HG03139 (cell line): Measurements from ENCODE around the gene MGLL.

Experiments
- ATAC-seq: cut with Tn5 transposase; IDR thresholded peaks from one replicate; pipeline ENCODE4 v1.9.1; 2021; ENCODE audit not compliant: unreplicated experiment

Gene MGLL

DNA sequence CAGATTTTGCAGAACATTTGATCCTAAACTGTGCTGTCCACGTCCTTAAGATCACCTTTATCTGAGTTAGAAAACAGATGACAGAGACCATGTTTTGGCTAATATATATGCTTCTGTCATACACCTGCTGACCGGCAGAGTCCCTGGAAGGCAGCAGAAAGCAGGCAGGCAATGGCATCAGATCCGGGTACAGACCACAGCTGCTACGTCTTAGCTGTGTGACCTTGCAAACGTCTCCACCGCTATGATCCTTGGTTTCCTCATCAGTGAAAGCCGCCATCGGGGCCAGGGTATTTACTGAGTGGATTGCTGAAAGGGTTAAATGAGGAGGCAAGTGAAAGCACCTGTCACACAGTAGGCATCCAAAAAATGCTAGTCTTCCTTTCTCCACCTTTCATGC is 77.4 kb downstream of the MGLL start:
- no peak for ATAC-seq

DNA sequence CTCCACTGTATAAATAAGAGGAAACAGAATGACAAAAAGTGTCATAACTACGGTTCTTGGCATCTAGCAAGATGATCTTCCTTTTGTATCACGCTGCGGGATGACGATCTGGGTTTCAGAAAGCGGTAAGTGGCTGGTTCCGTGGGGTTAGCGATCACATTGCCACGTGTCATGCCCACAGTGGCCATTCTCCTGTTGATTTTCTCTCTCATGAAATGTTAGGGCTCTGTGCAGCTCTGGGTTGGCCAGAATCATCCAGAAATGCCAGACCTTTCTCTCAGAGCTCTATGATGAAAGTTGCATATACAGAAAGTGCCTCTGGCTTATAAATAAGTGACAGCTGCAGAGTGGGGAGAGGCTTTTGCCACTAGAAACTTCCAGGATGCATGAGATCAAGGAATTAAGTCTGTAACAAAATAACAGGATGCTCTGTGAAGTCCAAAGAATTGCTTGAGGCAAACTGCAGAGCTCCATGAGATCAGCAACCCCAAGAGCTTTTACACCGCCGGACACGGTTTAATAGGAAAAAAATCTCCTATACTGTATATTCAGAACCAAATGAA is 78.0 kb downstream of the MGLL start:
- ATAC-seq = no peak

DNA sequence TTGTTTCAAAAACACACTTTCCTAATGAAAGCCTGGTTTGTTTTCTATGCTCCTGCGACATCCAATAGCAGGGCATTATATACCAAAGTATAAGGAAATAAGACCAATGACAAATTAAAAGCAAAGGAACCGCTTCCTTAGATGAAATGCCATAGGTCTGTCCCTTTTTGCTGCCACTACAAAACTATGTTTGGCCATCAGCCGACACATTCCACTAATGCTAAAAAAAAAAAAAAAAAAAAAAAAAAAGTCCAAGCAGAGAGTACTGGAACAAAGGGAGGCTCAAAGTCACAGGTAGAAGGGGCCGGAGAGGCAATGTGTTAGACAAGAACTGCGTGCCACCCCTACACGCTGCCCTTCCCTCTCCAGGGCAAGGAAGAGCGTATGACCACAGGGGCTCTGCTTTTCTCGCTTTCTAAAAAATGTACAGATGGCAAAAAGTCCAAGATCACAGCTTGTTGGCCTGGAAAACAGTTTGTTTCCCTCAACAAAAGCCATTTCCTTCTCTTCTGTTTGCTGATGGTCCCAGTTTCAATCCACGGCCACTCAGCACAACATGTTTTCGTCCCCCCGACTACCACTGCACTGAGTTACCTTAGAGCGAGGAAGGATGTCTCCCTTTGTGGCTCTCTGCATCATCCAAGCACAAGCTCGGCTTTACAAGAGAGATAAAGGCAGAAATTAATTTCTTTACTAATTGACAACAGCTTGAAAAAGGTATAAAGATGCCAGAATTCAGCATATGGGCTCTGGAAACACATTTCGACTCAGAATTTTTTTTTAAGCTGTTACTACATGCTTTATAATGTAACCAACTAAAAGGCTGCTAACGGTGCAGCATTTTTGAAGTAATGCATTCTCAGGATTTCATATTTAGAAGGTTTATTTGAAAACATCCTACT is 78.7 kb downstream of the MGLL start:
- no peak for ATAC-seq

DNA sequence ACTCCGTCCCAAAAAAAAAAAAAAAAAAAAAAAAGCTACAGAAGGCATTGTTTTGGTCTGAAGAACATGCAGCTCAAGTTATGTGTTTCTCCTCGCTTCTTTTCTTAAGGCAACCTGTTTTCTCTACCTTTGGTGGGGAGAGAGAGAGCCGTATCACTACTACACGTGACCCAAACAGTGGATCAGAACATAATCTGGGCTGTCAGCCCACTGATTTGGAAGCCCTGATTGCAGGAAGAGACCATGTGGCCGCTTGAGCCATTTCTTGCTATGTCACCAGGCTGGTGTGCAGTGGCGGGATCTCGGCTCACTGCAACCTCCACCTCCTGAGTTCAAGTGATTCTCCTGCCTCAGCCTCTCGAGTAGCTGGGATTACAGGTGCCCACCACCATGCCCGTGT is 79.7 kb downstream of the MGLL start:
- no peak for ATAC-seq

DNA sequence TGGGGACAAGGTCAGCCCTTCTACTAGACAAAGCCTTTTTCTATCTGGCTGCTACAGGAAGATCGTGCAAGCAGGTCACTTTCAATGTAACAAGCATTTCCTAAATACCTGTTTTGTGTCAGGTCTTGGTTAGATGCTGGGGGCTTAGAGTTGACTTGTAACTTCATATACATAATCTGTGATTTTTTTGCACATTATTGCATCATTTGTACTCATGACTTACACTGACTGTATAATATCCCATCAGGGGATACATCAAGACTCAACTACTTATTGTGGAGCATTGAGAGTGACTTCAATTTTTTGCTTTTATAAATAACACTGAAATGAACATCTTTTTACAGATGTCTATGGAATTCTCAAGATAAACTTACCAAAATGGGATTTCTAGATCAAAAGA is 80.6 kb downstream of the MGLL start:
- no peak for ATAC-seq

DNA sequence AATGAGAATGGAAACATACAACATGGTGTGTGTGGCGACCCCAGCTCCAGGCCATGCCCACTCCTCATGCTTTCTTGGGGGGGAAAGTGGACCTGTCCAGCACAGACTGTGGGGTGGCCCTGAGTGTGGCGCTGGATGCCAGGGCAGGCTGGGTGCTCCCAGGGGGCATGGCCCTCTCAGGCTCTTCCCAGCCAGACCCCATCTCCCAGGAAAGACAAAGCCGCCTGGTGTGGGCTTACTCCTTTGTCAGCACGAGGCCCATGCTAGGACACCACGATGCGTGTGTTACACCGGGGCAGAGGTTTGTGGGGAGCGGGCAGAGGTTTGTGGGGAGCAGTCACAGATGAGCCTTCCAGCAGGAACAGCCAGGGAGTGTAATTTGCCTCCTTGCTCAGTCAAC is 81.1 kb downstream of the MGLL start:
- ATAC-seq = no peak

DNA sequence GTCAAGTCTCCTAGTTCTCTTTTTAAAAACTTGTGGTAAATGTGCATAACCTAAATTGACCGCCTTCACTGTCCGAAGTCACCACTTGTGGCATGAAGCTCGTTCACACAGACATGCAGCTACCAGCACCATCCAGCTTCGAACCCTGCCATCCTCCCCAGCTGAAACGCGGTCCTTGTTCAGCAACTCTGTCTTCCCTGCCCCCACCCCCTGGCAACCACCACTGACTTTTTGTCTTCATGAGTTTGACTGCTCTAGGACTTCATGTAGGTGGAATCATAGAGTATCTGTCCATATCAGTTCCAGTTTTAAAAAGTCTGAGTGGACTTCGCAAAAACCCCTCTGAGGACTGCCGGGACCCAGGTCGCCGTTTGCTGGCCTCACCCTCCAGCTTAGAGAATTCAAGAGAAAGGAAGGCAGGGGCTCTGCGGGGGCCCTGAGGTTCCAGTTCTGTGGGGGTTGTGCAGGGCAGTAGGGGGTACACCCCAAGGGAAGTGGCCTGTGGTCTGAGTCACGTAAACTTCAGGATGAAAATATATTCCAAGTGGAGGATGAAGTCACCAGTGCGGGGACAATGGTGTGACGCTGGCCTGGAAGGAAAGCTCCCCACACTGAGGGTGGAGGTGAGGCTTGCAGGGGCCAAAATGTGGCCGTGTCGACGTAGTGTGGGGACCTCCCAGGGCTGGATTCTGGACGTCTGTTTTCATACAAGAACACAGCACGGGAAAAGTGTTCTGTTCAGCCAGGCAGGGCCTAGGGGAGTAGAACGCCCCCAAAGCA is 82.0 kb downstream of the MGLL start:
- ATAC-seq = no peak

DNA sequence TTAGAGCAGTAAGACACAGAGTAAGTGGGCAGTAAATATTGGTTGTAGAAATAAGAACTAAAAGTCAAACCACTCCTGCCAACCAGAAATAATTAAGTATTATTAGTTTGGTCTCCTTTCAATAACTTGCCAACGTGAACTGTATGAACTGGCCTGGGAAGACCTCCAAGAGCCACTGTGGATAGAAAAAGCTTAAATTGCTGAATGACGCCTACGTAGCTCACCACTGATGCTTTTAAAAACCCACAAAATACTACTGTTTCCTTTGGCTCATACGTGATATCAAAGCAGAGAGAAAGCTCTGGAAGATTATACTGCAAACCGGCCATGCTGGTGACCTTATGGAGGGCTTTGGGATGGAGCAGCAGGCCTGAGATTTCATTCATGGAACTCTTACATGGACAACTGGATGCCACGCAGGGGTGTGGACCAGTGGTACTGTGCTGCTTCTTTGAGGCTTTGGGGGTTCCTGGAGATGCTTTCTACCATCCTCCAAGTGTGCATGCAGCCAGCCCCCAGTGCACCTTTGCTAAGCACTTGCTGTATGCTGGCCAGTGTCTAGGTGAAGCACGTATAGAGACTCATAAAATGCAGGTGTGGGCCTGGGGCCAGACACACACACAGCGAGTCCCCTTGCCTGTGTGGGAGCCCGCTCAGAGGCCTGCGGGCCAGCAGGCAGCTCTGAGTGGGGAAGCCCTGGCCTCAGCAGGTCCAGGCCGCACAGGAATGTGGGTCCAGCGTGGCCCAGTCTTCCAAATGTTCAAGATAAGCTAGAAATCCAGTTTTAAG is 82.8 kb downstream of the MGLL start:
- no peak for ATAC-seq

DNA sequence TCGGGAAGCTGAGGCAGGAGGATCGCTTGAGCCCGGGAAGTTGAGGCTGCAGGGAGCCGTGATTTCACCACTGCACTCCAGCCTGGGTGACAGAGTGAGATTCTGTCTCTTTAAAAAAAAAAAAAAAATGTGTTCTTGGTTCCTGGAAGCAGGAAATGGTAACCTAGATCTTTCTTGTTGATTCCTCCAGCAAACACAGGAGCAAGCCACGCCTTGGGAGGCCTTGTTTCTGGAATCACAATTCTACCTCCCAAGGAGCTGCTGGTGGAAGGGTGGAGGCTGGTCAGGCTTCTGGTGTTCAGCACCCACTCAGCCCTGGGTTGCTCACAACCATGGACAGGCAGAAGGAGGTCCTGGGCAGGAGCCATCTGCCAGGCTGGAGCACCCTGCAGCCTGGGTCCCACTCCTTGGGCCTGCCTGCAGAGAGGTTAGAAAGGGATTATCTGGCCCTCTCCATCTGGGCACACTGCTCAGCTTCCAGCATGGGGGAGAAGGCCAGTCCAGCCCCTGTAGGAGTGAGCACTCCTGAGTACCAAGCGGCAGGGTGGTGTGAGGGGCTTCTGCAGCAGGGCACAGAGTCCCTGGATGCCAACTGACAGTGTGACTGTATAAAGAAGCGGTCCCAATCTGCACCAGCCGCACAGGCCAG is 84.0 kb downstream of the MGLL start:
- ATAC-seq = no peak

DNA sequence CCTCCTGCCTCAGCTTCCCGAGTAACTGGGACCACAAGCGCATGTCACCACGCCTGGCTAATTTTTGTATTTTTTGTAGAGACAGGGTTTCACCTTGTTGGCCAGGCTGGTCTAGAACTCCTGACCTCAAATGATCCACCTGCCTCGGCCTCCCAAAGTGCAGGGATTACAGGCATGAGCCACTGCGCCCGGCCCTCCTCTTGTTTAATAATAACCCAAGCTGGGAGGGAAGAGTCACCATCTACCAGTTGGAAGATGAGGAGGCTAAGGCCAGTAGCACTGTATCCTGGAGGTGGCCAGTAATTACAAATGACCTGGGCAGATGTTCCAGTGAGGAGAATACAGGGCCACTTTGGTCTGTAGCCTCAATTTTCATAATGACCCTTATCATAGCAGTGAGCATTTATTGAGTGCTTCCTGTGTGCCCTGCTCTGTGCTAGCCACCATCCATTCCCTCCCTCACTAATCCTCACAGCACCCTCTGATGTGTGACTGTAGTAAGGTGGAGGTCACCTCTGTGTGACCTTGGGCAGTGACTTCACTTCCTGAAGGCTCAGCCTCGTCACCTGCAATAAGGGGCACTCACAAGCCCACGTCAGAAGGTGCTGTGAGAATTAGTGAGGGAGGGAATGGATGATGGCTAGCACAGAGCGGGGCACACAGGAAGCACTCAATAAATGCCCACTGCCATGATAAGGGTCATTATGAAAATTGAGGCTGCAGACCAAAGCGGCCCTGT is 85.3 kb downstream of the MGLL start:
- no peak for ATAC-seq

DNA sequence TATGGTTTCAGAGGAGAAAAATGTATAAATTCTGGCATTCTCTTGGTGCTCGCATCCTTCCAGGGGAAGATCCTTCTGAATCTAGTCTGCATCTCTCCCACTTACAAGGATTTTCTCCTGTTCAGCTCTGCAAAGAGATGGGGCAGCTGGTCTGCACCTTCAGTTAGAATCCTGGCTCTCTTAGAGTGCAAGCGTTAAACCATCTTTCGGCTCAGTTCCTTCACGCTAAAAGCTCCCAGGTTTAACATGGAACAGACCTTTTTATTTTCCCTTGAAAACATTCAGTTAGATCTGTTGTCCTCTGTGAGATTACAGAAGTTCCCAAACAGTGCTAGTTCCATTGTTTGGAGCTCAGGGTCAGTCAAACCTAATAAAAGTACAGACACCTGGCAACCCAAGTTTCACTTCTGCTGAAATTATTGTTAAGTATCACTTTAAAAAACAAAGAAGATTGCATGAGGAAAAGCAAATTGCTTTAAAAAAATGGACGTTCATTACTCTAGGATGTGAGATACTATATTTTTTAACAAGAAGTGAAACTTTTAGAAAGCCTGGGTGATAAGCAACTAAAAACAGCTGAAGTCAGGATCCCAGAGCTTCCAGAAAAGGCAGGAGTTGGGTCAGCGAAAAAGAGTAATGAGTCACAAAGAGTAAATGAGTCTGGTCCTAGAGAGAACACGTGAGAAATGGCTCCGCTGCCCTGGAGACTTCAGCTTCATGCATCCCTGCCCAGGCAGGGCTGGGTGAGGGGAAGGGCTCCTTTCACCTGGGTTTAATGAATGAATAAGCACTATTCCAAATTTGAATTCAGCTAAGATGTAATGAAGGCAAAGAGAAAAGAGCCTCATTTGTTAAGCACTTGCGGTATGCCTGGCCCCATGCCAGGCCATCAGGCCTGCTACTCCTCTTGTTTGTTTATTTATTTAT is 86.3 kb downstream of the MGLL start:
- peak; percentile 63 for ATAC-seq

DNA sequence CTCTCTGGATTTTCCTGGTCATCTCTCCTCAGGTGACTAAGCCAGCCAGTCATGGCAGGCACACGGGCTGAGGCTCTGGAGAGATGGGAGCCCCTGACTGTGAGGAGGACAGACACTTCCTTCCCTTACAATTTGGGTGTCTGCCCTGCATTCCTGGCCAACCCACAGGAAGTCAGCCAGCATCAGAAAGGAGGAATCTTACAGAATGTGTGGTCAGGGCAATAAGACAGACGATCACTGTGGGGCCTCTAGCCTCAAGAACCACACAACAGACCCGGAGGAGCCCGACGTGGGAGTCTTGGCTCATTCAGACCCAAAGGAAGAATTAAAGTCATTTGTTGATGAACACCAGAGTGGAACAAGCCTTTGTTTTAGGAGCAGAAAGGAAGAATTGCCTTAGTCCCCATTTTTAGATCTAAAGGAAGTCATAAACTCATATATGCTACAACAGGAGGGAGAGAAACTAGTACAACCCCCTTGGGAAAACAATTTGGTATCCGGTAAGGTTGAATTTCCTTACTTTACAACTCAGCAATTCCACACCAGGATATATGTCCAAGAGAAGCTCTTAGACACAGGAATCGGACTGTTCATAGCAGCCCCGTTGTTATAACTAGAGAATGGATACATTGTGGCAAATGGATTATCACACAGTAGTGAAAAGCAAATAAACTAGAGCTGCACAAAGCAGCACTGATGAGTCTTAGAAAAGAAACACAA is 87.4 kb downstream of the MGLL start:
- ATAC-seq = no peak

DNA sequence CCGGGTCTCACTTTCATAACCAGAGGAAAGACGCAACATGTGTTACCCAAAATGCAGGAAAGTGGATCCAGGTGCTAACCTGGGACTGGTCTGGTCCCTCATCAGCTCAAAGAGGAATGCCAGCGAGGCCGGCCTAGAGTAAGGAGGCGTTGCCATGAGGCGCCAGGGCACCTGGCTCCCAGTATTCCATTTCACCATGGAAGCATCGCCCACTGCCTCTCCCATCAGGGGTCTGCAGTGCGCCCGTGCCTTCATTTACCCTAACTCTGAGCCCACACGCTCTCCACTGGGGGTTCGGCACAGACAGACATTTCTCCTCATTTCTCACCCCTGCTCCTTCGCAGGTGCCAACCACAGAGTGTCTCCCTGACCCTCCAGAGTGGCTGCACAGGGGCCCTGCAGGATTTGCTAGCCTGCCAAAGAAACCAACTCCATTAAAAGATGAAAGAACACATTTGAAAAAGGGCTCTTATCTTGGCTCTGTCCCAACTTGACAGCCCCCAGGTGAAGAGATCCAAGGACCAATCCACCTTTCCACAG is 88.1 kb downstream of the MGLL start:
- no peak for ATAC-seq

DNA sequence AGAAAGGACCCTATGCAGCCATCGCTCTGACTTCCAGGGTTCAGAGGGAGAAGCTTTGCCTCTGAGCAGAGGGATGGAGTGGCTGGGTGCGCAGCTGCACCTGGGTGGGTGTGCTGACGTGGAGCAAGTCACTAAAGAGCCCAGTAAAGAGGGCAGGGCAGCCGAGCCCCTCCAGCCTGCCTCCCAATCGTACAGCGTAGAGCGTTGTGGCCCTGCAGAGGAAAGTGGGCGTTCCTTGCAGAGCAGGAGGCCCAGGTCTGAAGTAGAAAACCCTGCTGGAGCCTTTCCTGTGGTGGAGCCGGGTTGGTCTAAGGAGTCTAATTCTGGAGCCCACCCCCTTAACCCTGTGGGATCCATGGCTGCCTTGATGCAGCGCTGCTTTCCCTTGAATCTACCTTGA is 88.5 kb downstream of the MGLL start:
- ATAC-seq = no peak

DNA sequence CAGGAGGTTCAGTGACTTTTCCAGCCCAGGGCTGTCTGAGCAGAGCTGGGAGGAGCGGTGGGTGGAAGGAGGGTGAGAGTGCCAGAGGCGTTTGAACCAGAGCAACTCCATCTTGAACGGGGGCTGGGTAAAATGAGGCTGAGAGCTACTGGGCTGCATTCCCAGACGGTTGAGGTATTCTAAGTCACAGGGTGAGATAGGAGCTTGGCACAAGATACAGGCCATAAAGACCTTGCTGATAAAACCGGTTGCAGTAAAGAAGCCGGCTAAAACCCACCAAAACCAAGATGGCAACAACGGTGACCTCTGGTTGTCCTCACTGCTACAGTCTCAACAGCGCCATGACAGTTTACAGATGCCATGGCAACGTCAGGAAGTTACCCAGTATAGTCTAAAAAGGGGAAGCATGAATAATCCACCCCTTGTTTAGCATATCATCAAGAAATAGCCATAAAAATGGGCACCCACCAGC is 89.4 kb downstream of the MGLL start:
- no peak for ATAC-seq

DNA sequence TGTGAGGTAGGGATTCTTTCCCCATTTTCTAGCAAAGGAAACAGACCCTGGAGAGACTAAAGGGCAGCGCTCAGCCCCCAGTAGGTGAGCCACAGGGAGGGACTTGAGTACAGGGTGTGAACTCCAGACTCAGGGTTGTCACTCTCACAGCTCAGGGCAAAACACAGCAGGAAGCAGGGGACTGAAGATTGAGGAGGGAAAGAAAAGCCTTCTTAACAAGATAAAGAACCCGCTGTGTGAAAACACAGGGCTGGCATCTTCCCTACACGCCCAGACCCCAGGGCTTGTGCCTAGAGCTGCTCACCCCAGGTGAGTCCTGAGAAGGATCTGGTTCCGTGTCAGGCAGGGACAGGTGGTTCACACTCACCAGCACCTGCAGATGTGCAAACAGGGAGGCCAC is 90.0 kb downstream of the MGLL start:
- ATAC-seq = no peak

DNA sequence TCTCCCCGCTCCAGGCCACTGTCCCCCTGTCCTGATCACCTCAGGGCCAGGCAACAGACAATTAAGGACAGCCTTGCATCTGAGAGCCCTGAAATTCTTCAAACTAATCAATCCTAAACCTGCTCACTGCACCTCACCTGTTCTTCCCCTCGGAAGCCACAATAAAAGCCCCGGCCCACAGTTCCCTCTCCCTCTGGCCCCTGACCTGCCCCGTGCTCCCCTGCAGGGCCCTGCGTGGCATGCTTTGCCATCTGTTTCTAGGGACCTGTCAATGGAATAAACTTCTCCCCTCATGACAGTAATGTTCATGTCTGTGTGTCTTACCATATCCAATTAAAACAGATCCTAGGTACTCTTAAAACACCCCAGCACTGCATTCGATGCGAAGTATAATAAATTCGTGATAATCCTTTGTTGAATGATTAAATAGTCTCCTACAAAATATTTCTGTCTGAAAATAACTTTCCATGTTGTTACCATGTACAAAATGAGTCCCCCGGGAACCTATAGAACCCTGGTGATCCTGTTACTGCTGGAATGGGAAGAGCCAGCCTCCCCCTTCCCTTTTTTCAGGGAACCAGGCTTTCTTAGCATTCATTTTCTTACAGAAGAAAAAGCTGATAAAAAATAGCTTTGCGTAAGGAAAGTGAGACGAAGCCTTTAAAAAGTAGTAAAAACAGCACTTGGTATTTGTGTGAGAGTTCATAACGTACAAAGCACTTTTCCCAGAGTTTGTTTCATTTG is 90.6 kb downstream of the MGLL start:
- ATAC-seq = no peak
